ENCODE measurements around the gene SOS1.

GRCh38 chr2:39136799-39137198 is 15.9 kb upstream of the SOS1 start:
- TF ChIP-seq EP300 (IDR thresholded peaks at IDR 0.05) (no peak), CTCF (IDR thresholded peaks at IDR 0.05) (no peak), POLR2A (IDR thresholded peaks at IDR 0.05) (no peak)

Data from upper lobe of left lung (tissue), 4 donors.